ENCODE data around the gene EMX1.

The EMX1 gene

DNA sequence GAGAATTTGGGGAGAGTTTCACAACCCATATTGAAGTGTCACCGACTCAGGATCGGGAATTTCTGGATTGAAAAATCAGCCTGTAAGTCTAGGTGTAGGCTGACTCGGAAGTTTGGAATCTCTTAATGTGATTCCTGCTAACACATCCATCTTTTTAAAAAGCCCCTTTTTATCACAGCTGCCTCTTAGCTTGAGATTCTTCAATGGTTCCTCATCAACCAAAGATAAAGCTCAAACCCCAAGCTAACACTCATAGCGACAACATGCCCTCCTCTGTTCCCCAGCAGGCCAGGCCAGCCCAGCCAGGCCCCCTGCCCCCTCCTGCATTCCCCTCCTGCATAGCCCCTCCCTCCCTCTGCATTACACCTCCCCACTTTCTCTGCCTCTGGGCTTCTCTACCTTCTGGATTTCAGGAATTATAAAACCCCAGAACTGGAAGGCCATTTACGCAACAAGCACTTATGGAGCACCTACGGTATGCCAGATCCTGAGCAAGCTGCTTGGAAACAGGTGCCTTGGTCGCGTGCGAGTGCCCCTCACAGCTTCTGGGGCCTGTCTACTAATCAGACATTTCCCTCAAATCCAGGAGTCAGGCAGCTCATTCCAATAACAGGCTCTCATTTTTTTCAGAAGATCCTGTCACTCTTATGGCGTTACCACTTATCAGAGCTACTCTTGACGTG, 63.4 kb downstream of the EMX1 start:
- DNase-seq (ENCODE audit: low read depth in 2 of 2): no peak

DNA sequence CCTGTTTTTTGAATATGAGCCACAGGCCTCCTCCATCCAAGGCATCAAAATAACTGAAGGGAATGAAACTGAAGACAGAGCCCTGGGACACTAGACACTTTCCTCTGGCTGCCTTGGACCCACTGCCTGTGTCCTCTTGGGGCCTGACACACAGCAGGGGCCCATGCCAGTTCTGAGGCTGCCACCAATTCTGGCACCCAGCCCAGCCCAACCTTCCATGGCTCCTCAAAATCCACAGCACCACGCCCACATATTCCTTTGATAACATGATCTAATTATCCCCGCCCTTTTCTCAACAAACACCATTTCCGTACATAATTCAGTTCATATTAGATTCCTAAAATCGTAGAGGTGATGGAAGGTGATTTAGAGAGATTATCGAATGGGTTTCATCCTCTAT, 64.2 kb downstream of the EMX1 start:
- DNase-seq (ENCODE audit: low read depth in 2 of 2): no peak

DNA sequence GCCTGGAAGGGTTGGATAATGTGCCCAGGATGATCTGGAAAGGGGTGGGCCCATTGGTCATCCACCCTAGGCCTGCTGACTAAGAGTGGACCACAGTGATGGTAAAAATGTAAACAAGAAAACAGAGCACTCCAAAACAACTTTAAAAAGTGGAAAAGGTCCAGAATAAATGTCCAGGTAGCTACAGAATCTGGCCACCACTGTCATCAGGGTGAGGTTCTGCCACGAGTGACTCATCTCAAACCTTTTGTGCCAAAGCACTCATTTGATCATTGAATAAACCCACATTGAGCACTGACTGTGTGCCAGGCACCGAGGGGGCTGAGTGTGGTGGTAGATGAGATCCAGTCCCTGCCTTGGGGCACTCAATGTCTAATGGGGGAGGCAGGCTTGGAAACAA, 64.9 kb downstream of the EMX1 start:
- DNase-seq (ENCODE audit: low read depth in 2 of 2): no peak

GRCh38 chr2:72982781-72983499, 65.6 kb downstream of the EMX1 start:
- no peak for DNase-seq (ENCODE audit: low read depth in 2 of 2)

DNA sequence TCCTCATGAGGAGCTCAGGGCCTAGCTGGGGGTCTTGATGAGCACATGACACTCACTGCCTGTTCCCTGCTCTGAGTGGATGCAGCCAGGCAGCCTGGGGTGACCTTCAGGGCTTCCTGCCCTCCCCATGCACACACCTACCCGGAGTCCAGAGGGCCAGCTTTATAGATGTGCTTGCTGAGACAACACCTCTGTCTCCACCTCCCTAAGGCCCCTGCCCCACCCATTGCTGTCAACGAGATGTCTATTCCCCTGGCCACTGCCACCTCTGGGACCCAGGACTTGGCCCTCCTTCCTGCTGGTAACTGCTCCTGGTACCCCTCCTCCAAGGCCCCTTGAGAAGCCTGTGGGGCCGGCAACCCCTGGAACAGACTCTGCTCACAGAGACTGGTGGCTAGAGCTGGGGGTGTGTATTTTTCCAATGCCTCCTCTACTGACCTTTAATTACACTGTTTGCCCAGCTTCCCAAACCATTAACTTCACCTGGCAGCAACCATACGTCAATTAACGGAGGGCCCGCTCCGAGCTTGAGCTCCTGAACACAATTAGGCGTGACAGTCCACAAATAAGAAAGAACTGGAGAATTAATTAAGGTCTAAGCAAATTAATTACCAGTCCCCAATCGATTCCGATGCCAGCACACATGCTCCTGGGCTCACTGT, 66.3 kb downstream of the EMX1 start:
- no peak for DNase-seq (ENCODE audit: low read depth in 2 of 2)

- DNase-seq (ENCODE audit: low read depth in 2 of 2): no peak
These were observed 66.9 kb downstream of the EMX1 start for GRCh38 chr2:72984172-72984671.
